ENCODE results near the gene PPM1F.

PPM1F gene

DNA sequence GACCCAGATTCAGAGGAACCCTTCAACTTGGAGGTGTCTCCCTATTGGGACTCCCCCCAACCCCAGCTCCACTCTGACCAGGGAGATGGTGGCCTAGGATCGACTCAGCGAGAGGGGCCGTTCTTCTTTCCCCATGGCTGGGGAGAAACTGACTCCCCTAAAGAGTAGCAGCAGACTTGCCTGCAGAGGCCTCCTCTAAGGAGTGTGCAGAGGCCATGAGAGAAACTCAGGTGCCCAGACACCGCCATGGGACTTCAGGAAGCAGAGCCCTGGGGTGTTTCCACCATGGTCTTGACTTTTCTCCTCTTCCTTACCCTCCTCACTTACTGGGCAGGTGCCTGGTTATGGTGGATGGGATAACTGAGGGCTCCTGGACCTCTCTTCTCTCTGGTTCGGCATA, 32.6 kb upstream of the PPM1F start:
- Histone ChIP-seq H3K79me2 (ENCODE audit: low read length) (peaks cover 25% of the 10 kb centered on the region), H3K27ac (ENCODE audit: low read length) (no peak overlapping the region), H4K20me1 (ENCODE audit: insufficient read depth, low read length) (no peaks in the 10 kb centered on the region), H3K36me3 (replicated peaks; ENCODE audit: low read depth, low read length) (no peaks in the 10 kb centered on the region), H3K4me1 (ENCODE audit: low read length) (peaks cover 10% of the 10 kb centered on the region), H3K4me2 (ENCODE audit: low read length) (no peak overlapping the region), H3K4me3 (ENCODE audit: low read length) (no peak overlapping the region), H3K27me3 (ENCODE audit: low read depth, low read length) (peaks cover 6% of the 10 kb centered on the region; the same call in 1 of the 2 replicates), H3K9ac (ENCODE audit: low read length) (no peak overlapping the region), H2AFZ (ENCODE audit: low read depth, low read length) (0 out of 2 replicates have a peak overlapping the region, but pooled peaks have one; percentile 48), H3K9me3 (ENCODE audit: insufficient read depth, low read length) (no peaks in the 10 kb centered on the region)
- no peak for TF ChIP-seq EZH2phosphoT487 (IDR thresholded peaks at IDR 0.05; ENCODE audit: low read depth)
- TF ChIP-seq, protein P1, sequence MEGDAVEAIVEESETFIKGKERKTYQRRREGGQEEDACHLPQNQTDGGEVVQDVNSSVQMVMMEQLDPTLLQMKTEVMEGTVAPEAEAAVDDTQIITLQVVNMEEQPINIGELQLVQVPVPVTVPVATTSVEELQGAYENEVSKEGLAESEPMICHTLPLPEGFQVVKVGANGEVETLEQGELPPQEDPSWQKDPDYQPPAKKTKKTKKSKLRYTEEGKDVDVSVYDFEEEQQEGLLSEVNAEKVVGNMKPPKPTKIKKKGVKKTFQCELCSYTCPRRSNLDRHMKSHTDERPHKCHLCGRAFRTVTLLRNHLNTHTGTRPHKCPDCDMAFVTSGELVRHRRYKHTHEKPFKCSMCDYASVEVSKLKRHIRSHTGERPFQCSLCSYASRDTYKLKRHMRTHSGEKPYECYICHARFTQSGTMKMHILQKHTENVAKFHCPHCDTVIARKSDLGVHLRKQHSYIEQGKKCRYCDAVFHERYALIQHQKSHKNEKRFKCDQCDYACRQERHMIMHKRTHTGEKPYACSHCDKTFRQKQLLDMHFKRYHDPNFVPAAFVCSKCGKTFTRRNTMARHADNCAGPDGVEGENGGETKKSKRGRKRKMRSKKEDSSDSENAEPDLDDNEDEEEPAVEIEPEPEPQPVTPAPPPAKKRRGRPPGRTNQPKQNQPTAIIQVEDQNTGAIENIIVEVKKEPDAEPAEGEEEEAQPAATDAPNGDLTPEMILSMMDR (IDR thresholded peaks at IDR 0.05; ENCODE audit: low read depth, low read length), result no peak

DNA sequence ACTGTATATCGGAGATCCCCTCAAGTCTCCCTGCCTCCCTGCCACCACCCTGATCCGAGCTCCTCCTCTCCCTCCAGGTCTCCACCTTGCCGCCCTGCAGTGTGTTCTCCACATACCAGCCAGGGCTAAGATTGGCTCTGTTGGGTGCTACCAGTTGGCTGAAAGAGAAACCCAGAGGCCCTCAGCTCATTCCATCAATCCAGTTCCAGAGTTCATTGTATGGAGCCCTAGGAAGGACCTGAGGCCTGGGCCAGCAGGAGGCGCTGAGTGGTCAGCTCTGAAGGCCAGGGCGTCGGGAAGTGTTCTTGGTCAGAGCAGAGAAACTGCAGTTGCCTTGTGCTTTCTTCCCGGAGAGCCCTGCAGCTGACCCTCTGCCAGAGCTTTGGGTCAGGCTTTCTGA, 32.1 kb upstream of the PPM1F start:
- TF ChIP-seq EZH2phosphoT487 (IDR thresholded peaks at IDR 0.05; ENCODE audit: low read depth), result no peak
- TF ChIP-seq, protein P1 (IDR thresholded peaks at IDR 0.05; ENCODE audit: low read depth, low read length), result peak; percentile 77
- H3K9ac ChIP-seq (ENCODE audit: low read length), result no peak overlapping the region
- H3K36me3 ChIP-seq (replicated peaks; ENCODE audit: low read depth, low read length), result no peaks in the 10 kb centered on the region
- H3K9me3 ChIP-seq (ENCODE audit: insufficient read depth, low read length), result no peaks in the 10 kb centered on the region
- H3K4me2 ChIP-seq (ENCODE audit: low read length), result no peak overlapping the region
- no peak overlapping the region for H3K27ac ChIP-seq (ENCODE audit: low read length)
- H4K20me1 ChIP-seq (ENCODE audit: insufficient read depth, low read length), result no peaks in the 10 kb centered on the region
- no peak overlapping the region for H3K4me3 ChIP-seq (ENCODE audit: low read length)
- H3K4me1 ChIP-seq (ENCODE audit: low read length), result peaks cover 10% of the 10 kb centered on the region
- peaks cover 27% of the 10 kb centered on the region for H3K79me2 ChIP-seq (ENCODE audit: low read length)
- H2AFZ ChIP-seq (ENCODE audit: low read depth, low read length), result peak overlapping the region; percentile 60; the same call in 1 of the 2 replicates
- peaks cover 6% of the 10 kb centered on the region; the same call in 1 of the 2 replicates for H3K27me3 ChIP-seq (ENCODE audit: low read depth, low read length)

DNA sequence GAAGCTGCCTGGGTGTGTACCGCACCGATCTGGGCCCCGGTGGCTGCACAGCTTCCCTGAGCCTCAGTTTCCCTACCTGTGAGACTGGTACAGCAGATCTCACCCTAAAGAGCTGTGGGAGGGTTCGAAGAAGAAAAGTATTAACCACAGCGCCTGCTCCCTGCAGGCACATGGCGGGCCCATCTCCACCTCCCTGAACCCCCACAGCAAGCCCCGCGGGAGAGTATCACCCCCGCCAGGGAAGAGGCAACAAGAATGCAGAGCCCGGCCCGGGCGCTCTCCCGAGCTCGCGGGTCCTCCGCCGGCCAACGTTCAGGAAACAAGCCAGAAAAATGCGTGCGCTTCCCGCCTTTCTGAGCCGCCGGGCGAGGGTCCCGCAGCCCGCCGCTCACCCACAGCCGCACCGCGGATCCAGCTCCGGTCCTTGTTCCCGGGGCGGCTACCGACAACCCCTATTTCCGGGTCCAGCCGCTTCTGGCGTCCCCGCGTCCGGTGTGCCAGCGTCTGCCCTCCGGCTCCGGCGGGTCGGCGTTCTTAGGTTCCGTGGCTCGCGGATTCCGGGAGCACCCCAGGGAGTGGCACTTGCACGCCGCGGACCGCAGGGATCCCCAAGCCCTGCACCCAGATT, 29.8 kb upstream of the PPM1F start, which contains the start of gene TOP3B:
Gene TOP3B, minus strand, starts transcription at position 450 of the 628 bp plus-strand sequence. CDS start 7,078 bp downstream, outside the sequence.
- Histone ChIP-seq H3K4me2 (ENCODE audit: low read length) (peak within 1 kb of the TSS; percentile 95), H3K4me1 (ENCODE audit: low read length) (peaks cover 10% of the 10 kb centered on the region), H4K20me1 (ENCODE audit: insufficient read depth, low read length) (0 out of 2 replicates have a peak, but pooled peaks cover 4% of the 10 kb centered on the region), H3K79me2 (ENCODE audit: low read length) (peaks cover 27% of the 10 kb centered on the region), H3K9me3 (ENCODE audit: insufficient read depth, low read length) (no peaks in the 10 kb centered on the region), H3K27me3 (ENCODE audit: low read depth, low read length) (no peaks in the 10 kb centered on the region), H2AFZ (ENCODE audit: low read depth, low read length) (peak within 1 kb of the TSS; percentile 87), H3K36me3 (replicated peaks; ENCODE audit: low read depth, low read length) (no peaks in the 10 kb centered on the region), H3K9ac (ENCODE audit: low read length) (peak within 1 kb of the TSS; percentile 86), H3K27ac (ENCODE audit: low read length) (peak within 1 kb of the TSS; percentile 27; the same call in 1 of the 2 replicates), H3K4me3 (ENCODE audit: low read length) (peak within 1 kb of the TSS; percentile 87)
- TF ChIP-seq, protein P1 (IDR thresholded peaks at IDR 0.05; ENCODE audit: low read depth, low read length), result no peak
- TF ChIP-seq EZH2phosphoT487 (IDR thresholded peaks at IDR 0.05; ENCODE audit: low read depth), result no peak

DNA sequence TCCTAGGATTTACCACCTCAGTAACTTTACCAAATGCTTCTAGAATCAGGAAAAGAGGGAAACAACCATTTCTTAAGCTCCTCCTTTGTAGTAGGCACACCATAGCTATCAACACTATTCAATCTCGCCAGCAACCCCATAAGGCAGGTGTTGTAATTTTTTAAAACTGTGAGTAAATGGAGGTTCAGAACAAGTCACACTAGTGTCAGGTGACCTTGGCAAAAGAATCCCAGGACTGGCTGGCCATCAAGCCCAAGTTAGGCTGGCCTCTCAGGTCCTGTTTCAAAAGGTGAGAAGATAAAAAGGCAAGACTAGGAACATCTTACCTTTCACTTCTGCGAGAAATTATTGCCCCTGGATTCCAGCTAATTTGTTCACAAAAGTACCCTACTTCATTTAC, 29.2 kb upstream of the PPM1F start:
- TF ChIP-seq EZH2phosphoT487 (IDR thresholded peaks at IDR 0.05; ENCODE audit: low read depth), result no peak
- TF ChIP-seq, protein P1 (IDR thresholded peaks at IDR 0.05; ENCODE audit: low read depth, low read length), result no peak
- Histone ChIP-seq H3K9me3 (ENCODE audit: insufficient read depth, low read length) (no peaks in the 10 kb centered on the region), H3K4me2 (ENCODE audit: low read length) (peak overlapping the region; percentile 95), H3K27ac (ENCODE audit: low read length) (no peak overlapping the region), H3K4me3 (ENCODE audit: low read length) (peak overlapping the region; percentile 87), H4K20me1 (ENCODE audit: insufficient read depth, low read length) (0 out of 2 replicates have a peak, but pooled peaks cover 6% of the 10 kb centered on the region), H3K9ac (ENCODE audit: low read length) (peak overlapping the region; percentile 86), H3K4me1 (ENCODE audit: low read length) (peaks cover 10% of the 10 kb centered on the region), H3K27me3 (ENCODE audit: low read depth, low read length) (no peaks in the 10 kb centered on the region), H3K79me2 (ENCODE audit: low read length) (peaks cover 27% of the 10 kb centered on the region), H2AFZ (ENCODE audit: low read depth, low read length) (no peak overlapping the region), H3K36me3 (replicated peaks; ENCODE audit: low read depth, low read length) (no peaks in the 10 kb centered on the region)

Data from OCI-LY3 (cell line).